Naive thymus-derived CD8-positive, alpha-beta T cell (primary cell): ENCODE results near the gene FAM168A. TPM values are rescaled to one million over a fixed set of nuclear protein-coding genes. Genes with fewer than 3 reads are reported as not detected.
A peak's percentile ranks its signal among the peaks of the same experiment; 100 is the strongest.

Experiments used
- ATAC-seq, 2 donors: fragments of 150-1000 bp; cut with Tn5 transposase in 1 of 2; sonication (Bioruptor Pico), chemical (Tn5 transposase) in 1 of 2; 1 replicate in 1 of 2; 2 replicates in 1 of 2; pipeline ENCODE4 v1.10.0; 2021; ENCODE audit warnings: mild to moderate bottlenecking in 2 of 2, moderate library complexity in 2 of 2
- POLR2A ChIA-PET: fragments of 350-600 bp; sonication (Branson Sonifier 250); formaldehyde crosslinking; loops from one replicate; lab custom pipeline; 2021; ENCODE audit warnings: antibody characterized with exemption; lab: Charles Lee
- DNase-seq, 10 donors: peaks; one replicate each; pipeline versions ENCODE4 v3.0.0 to v3.0.0-alpha.2; 2020 to 2022
- H3K27ac Mint-ChIP-seq, 10 donors: one replicate each; pipeline ENCODE4 v1.8.0; 2020 to 2022; ENCODE audit warnings: mild to moderate bottlenecking in 10 of 10, mixed read lengths in 10 of 10, moderate library complexity in 4 of 10, inconsistent platforms in 1 of 10
- H3K27me3 Mint-ChIP-seq, 5 donors: one replicate each; pipeline ENCODE4 v1.8.0; 2021 to 2022; ENCODE audit warnings: mixed read lengths in 5 of 5
- H3K36me3 Mint-ChIP-seq, 3 donors: one replicate each; pipeline ENCODE4 v1.8.0; 2020 to 2022; ENCODE audit warnings: mixed read lengths in 3 of 3, mild to moderate bottlenecking in 2 of 3, inconsistent platforms in 1 of 3
- H3K4me1 Mint-ChIP-seq, 4 donors: one replicate each; pipeline ENCODE4 v1.8.0; 2021 to 2022; ENCODE audit warnings: mixed read lengths in 4 of 4
- H3K4me3 Mint-ChIP-seq, 10 donors: one replicate each; pipeline ENCODE4 v1.8.0; 2020 to 2022; ENCODE audit warnings: mild to moderate bottlenecking in 10 of 10, mixed read lengths in 10 of 10, moderate library complexity in 6 of 10, inconsistent platforms in 1 of 10
- H3K9me3 Mint-ChIP-seq, 9 donors: one replicate each; pipeline ENCODE4 v1.8.0; 2020 to 2022; ENCODE audit warnings: mixed read lengths in 9 of 9, mild to moderate bottlenecking in 3 of 9, inconsistent platforms in 1 of 9, moderate library complexity in 1 of 9
- polyA plus RNA-seq, 3 donors: library from polyadenylated mRNA; unstranded; fragments of 300-500 nt; fragmentation: Illumina TruSeq; gene quantifications; one replicate each; pipeline ENCODE4 v1.2.3, GENCODE V29; 2021
- total RNA-seq, 8 experiments: library from RNA in 2 of 8; stranded (reverse) in 2 of 8; gene quantifications; one replicate each; pipeline ENCODE4 v1.2.3 and lab custom pipeline; 2021 to 2026

FAM168A gene
- total and polyA plus RNA-seq, 5 experiments from 2014 or later = 2.6 to 21.7 (median 5.0) TPM

- Mint-ChIP-seq H3K27ac (no peak overlapping the region), H3K4me1 (peaks cover 15 to 57% (median 51%) of the 10 kb centered on the region in 4 donors)
- POLR2A ChIA-PET = no interaction called here
Measured at GRCh38 chr11:73528013-73528412, 69.9 kb downstream of the FAM168A start.

GRCh38 chr11:73525611-73526010, 72.3 kb downstream of the FAM168A start:
- H3K4me3 Mint-ChIP-seq = no peak overlapping the region
- no peaks in the 10 kb centered on the region for H3K9me3 Mint-ChIP-seq
- no peak overlapping the region for H3K27ac Mint-ChIP-seq
- no peaks in the 10 kb centered on the region for H3K27me3 Mint-ChIP-seq
- peaks cover 21 to 54% (median 51%) of the 10 kb centered on the region in 4 donors for H3K4me1 Mint-ChIP-seq
- DNase-seq (no peak), ATAC-seq (no peak)
- POLR2A ChIA-PET = no interaction called here
- H3K36me3 Mint-ChIP-seq = peaks cover 3 to 8% (median 5%) of the 10 kb centered on the region in 3 donors

More at GRCh38 chr11:73528013-73528412, 69.9 kb downstream of the FAM168A start:
- DNase-seq = no peak
- Mint-ChIP-seq H3K36me3 (peaks cover 3 to 6% (median 5%) of the 10 kb centered on the region in 3 donors), H3K9me3 (no peaks in the 10 kb centered on the region), H3K4me3 (no peak overlapping the region), H3K27me3 (no peaks in the 10 kb centered on the region)
- ATAC-seq = no peak

GRCh38 chr11:73524774-73525173, 73.1 kb downstream of the FAM168A start:
- no peaks in the 10 kb centered on the region for H3K27me3 Mint-ChIP-seq
- ATAC-seq (no peak), DNase-seq (no peak)
- POLR2A ChIA-PET = no interaction called here
- no peaks in the 10 kb centered on the region for H3K9me3 Mint-ChIP-seq
- peaks cover 22 to 52% (median 49%) of the 10 kb centered on the region in 4 donors for H3K4me1 Mint-ChIP-seq
- H3K4me3 Mint-ChIP-seq = no peak overlapping the region
- H3K36me3 Mint-ChIP-seq = peaks cover 3 to 8% (median 5%) of the 10 kb centered on the region in 3 donors
- H3K27ac Mint-ChIP-seq = no peak overlapping the region

- peak overlapping the region in 5 of 10 donors; percentile 8 to 76 (median 57) for H3K27ac Mint-ChIP-seq
- H3K36me3 Mint-ChIP-seq = peaks cover 3 to 13% (median 5%) of the 10 kb centered on the region in 3 donors
- H3K4me3 Mint-ChIP-seq = no peak overlapping the region
- no peaks in the 10 kb centered on the region for H3K27me3 Mint-ChIP-seq
- DNase-seq (no peak), ATAC-seq (no peak)
- H3K9me3 Mint-ChIP-seq = no peaks in the 10 kb centered on the region
- POLR2A ChIA-PET = no interaction called here
- H3K4me1 Mint-ChIP-seq = peaks cover 20 to 32% (median 27%) of the 10 kb centered on the region in 4 donors
Measured at GRCh38 chr11:73521621-73522020, 76.3 kb downstream of the FAM168A start.

GRCh38 chr11:73520353-73521061, 77.4 kb downstream of the FAM168A start:
- DNase-seq (no peak), ATAC-seq (peak in 1 of 2 donors; percentile 33)
- peaks cover 18 to 28% (median 23%) of the 10 kb centered on the region in 4 donors for H3K4me1 Mint-ChIP-seq

GRCh38 chr11:73519266-73519665, 78.6 kb downstream of the FAM168A start:
- H3K27me3 Mint-ChIP-seq = no peaks in the 10 kb centered on the region
- POLR2A ChIA-PET = interaction anchor here (0.7 kb wide), 1 partner anchor 755 kb away, joined by 3 read pairs; no protein-coding TSS in a partner anchor
- no peak overlapping the region for H3K4me3 Mint-ChIP-seq
- H3K9me3 Mint-ChIP-seq = no peaks in the 10 kb centered on the region
- H3K36me3 Mint-ChIP-seq = peaks cover 0 to 13% (median 9%) of the 10 kb centered on the region in 3 donors
- H3K27ac Mint-ChIP-seq = peak overlapping the region in 4 of 10 donors; percentile 2 to 33 (median 16)
- ATAC-seq = no peak
- DNase-seq = no peak
- peaks cover 18 to 28% (median 23%) of the 10 kb centered on the region in 4 donors for H3K4me1 Mint-ChIP-seq

More at GRCh38 chr11:73520353-73521061, 77.4 kb downstream of the FAM168A start:
- POLR2A ChIA-PET = no interaction called here
- H3K27me3 Mint-ChIP-seq = no peaks in the 10 kb centered on the region
- H3K4me3 Mint-ChIP-seq = peak overlapping the region in 5 of 10 donors; percentile 0 to 62 (median 12)
- H3K9me3 Mint-ChIP-seq = no peaks in the 10 kb centered on the region
- peaks cover 3 to 13% (median 5%) of the 10 kb centered on the region in 3 donors for H3K36me3 Mint-ChIP-seq
- H3K27ac Mint-ChIP-seq = peak overlapping the region in 6 of 10 donors; percentile 10 to 80 (median 58)

GRCh38 chr11:73518195-73518594, 79.7 kb downstream of the FAM168A start:
- Mint-ChIP-seq H3K9me3 (no peaks in the 10 kb centered on the region), H3K27me3 (no peaks in the 10 kb centered on the region), H3K4me3 (no peak overlapping the region), H3K4me1 (peaks cover 19 to 28% (median 23%) of the 10 kb centered on the region in 4 donors), H3K36me3 (peaks cover 0 to 11% (median 10%) of the 10 kb centered on the region in 3 donors), H3K27ac (no peak overlapping the region)
- DNase-seq (no peak), ATAC-seq (no peak)
- POLR2A ChIA-PET = no interaction called here

- DNase-seq (no peak), ATAC-seq (no peak)
- peaks cover 11 to 14% (median 13%) of the 10 kb centered on the region in 4 donors for H3K4me1 Mint-ChIP-seq
- POLR2A ChIA-PET = interaction anchor here (0.7 kb wide), 1 partner anchor 44 kb away, joined by 4 read pairs; no protein-coding TSS in a partner anchor
- H3K27ac Mint-ChIP-seq = no peak overlapping the region
- no peaks in the 10 kb centered on the region for H3K9me3 Mint-ChIP-seq
- peaks cover 0 to 10% (median 9%) of the 10 kb centered on the region in 3 donors for H3K36me3 Mint-ChIP-seq
- no peak overlapping the region for H3K4me3 Mint-ChIP-seq
- H3K27me3 Mint-ChIP-seq = no peaks in the 10 kb centered on the region
Measured at GRCh38 chr11:73516080-73516479, 81.8 kb downstream of the FAM168A start.

GRCh38 chr11:73513707-73514106, 84.2 kb downstream of the FAM168A start:
- Mint-ChIP-seq H3K9me3 (peaks cover 0 to 8% (median 0%) of the 10 kb centered on the region in 9 donors), H3K36me3 (peaks cover 3 to 19% (median 13%) of the 10 kb centered on the region in 3 donors), H3K27me3 (no peaks in the 10 kb centered on the region), H3K4me1 (peaks cover 0 to 11% (median 5%) of the 10 kb centered on the region in 4 donors), H3K27ac (no peak overlapping the region), H3K4me3 (no peak overlapping the region)
- DNase-seq (no peak), ATAC-seq (no peak)
- POLR2A ChIA-PET = no interaction called here

- peaks cover 3 to 19% (median 7%) of the 10 kb centered on the region in 4 donors for H3K4me1 Mint-ChIP-seq
- H3K4me3 Mint-ChIP-seq = no peak overlapping the region
- H3K9me3 Mint-ChIP-seq = peaks cover 0 to 9% (median 0%) of the 10 kb centered on the region in 9 donors
- peaks cover 5 to 18% (median 13%) of the 10 kb centered on the region in 3 donors for H3K36me3 Mint-ChIP-seq
- no peaks in the 10 kb centered on the region for H3K27me3 Mint-ChIP-seq
- ATAC-seq (no peak), DNase-seq (no peak)
- no peak overlapping the region for H3K27ac Mint-ChIP-seq
- POLR2A ChIA-PET = no interaction called here
Measured at GRCh38 chr11:73510877-73511276, 87.0 kb downstream of the FAM168A start.

- POLR2A ChIA-PET = no interaction called here
- Mint-ChIP-seq H3K9me3 (peaks cover 0 to 9% (median 0%) of the 10 kb centered on the region in 9 donors), H3K27me3 (no peaks in the 10 kb centered on the region), H3K4me3 (no peak overlapping the region), H3K4me1 (peaks cover 7 to 25% (median 11%) of the 10 kb centered on the region in 4 donors), H3K36me3 (peaks cover 5 to 18% (median 12%) of the 10 kb centered on the region in 3 donors), H3K27ac (no peak overlapping the region)
- no peak for ATAC-seq
- no peak for DNase-seq
Measured at GRCh38 chr11:73510106-73510505, 87.8 kb downstream of the FAM168A start.

GRCh38 chr11:73509188-73509587, 88.7 kb downstream of the FAM168A start:
- no peak for DNase-seq
- peaks cover 0 to 9% (median 5%) of the 10 kb centered on the region in 9 donors for H3K9me3 Mint-ChIP-seq
- H3K4me3 Mint-ChIP-seq = no peak overlapping the region
- no peak overlapping the region for H3K27ac Mint-ChIP-seq
- ATAC-seq = no peak
- H3K36me3 Mint-ChIP-seq = peaks cover 8 to 25% (median 9%) of the 10 kb centered on the region in 3 donors
- no peaks in the 10 kb centered on the region for H3K27me3 Mint-ChIP-seq
- peaks cover 7 to 25% (median 14%) of the 10 kb centered on the region in 4 donors for H3K4me1 Mint-ChIP-seq
- POLR2A ChIA-PET = no interaction called here
